ENCODE data around the gene CMTM2.
"Not testable (repeated sequence)": the region's sequence is repeated elsewhere in the genome, so short reads cannot be mapped to it uniquely, and the experiment has no call there.

CMTM2 gene

GRCh38 chr16:66575060-66575459, 4.2 kb upstream of the CMTM2 start:
- no peak for TF ChIP-seq JUND (IDR thresholded peaks at IDR 0.05; ENCODE audit: low read depth)
- no peak for DNase-seq (ENCODE audit: low read depth in 1 of 2, low spot score in 1 of 2)
- in situ Hi-C loops (cut with HindIII; ENCODE audit: low pct_unique_long_range_greater_than_20kb, low sequenced_read_pairs), result no loop called here

GRCh38 chr16:66576296-66576695, 3.0 kb upstream of the CMTM2 start:
- no peak for DNase-seq (ENCODE audit: low read depth in 1 of 2, low spot score in 1 of 2)
- in situ Hi-C loops (cut with HindIII; ENCODE audit: low pct_unique_long_range_greater_than_20kb, low sequenced_read_pairs), result no loop called here
- no peak for TF ChIP-seq JUND (IDR thresholded peaks at IDR 0.05; ENCODE audit: low read depth)

GRCh38 chr16:66580605-66581209, 1.4 kb downstream of the CMTM2 start:
- TF ChIP-seq JUND (IDR thresholded peaks at IDR 0.05; ENCODE audit: low read depth), result no peak
- in situ Hi-C loops (cut with HindIII; ENCODE audit: low pct_unique_long_range_greater_than_20kb, low sequenced_read_pairs), result no loop called here
- peak; percentile 72 to 84 for DNase-seq (ENCODE audit: low read depth in 1 of 2, low spot score in 1 of 2)

- no peak for TF ChIP-seq JUND (IDR thresholded peaks at IDR 0.05; ENCODE audit: low read depth)
- in situ Hi-C loops (cut with HindIII; ENCODE audit: low pct_unique_long_range_greater_than_20kb, low sequenced_read_pairs), result no loop called here
- DNase-seq (ENCODE audit: low read depth in 1 of 2, low spot score in 1 of 2), result no peak
These were observed 2.1 kb downstream of the CMTM2 start for GRCh38 chr16:66581246-66581952.

- in situ Hi-C loops (cut with HindIII; ENCODE audit: low pct_unique_long_range_greater_than_20kb, low sequenced_read_pairs), result no loop called here
- DNase-seq (ENCODE audit: low read depth in 1 of 2, low spot score in 1 of 2), result no peak
- no peak for TF ChIP-seq JUND (IDR thresholded peaks at IDR 0.05; ENCODE audit: low read depth)
These were observed 6.4 kb downstream of the CMTM2 start for GRCh38 chr16:66585481-66586239.

GRCh38 chr16:66587881-66588600, 8.8 kb downstream of the CMTM2 start:
- TF ChIP-seq JUND (IDR thresholded peaks at IDR 0.05; ENCODE audit: low read depth), result no peak
- in situ Hi-C loops (cut with HindIII; ENCODE audit: low pct_unique_long_range_greater_than_20kb, low sequenced_read_pairs), result no loop called here
- DNase-seq (ENCODE audit: low read depth in 1 of 2, low spot score in 1 of 2), result no peak

GRCh38 chr16:66588981-66589713, 9.9 kb downstream of the CMTM2 start:
- TF ChIP-seq JUND (IDR thresholded peaks at IDR 0.05; ENCODE audit: low read depth), result no peak
- in situ Hi-C loops (cut with HindIII; ENCODE audit: low pct_unique_long_range_greater_than_20kb, low sequenced_read_pairs), result no loop called here
- DNase-seq (ENCODE audit: low read depth in 1 of 2, low spot score in 1 of 2), result peak in 1 of 2 experiments; percentile 30

- TF ChIP-seq JUND (IDR thresholded peaks at IDR 0.05; ENCODE audit: low read depth), result no peak
- no peak for DNase-seq (ENCODE audit: low read depth in 1 of 2, low spot score in 1 of 2)
- in situ Hi-C loops (cut with HindIII; ENCODE audit: low pct_unique_long_range_greater_than_20kb, low sequenced_read_pairs), result no loop called here
These were observed 11.1 kb downstream of the CMTM2 start for GRCh38 chr16:66590322-66590721.

- no peak for TF ChIP-seq JUND (IDR thresholded peaks at IDR 0.05; ENCODE audit: low read depth)
- in situ Hi-C loops (cut with HindIII; ENCODE audit: low pct_unique_long_range_greater_than_20kb, low sequenced_read_pairs), result no loop called here
These were observed 11.8 kb downstream of the CMTM2 start for GRCh38 chr16:66591018-66591417.

GRCh38 chr16:66592241-66592640, 13.0 kb downstream of the CMTM2 start:
- in situ Hi-C loops (cut with HindIII; ENCODE audit: low pct_unique_long_range_greater_than_20kb, low sequenced_read_pairs), result no loop called here
- TF ChIP-seq JUND (IDR thresholded peaks at IDR 0.05; ENCODE audit: low read depth), result no peak
- no peak for DNase-seq (ENCODE audit: low read depth in 1 of 2, low spot score in 1 of 2)

More at GRCh38 chr16:66591018-66591417, 11.8 kb downstream of the CMTM2 start:
- DNase-seq (ENCODE audit: low read depth in 1 of 2, low spot score in 1 of 2), result no peak

GRCh38 chr16:66592814-66593213, 13.6 kb downstream of the CMTM2 start:
- in situ Hi-C loops (cut with HindIII; ENCODE audit: low pct_unique_long_range_greater_than_20kb, low sequenced_read_pairs), result no loop called here
- no peak for TF ChIP-seq JUND (IDR thresholded peaks at IDR 0.05; ENCODE audit: low read depth)
- DNase-seq (ENCODE audit: low read depth in 1 of 2, low spot score in 1 of 2), result no peak

GRCh38 chr16:66594739-66595138, 15.5 kb downstream of the CMTM2 start:
- DNase-seq (ENCODE audit: low read depth in 1 of 2, low spot score in 1 of 2), result no peak
- in situ Hi-C loops (cut with HindIII; ENCODE audit: low pct_unique_long_range_greater_than_20kb, low sequenced_read_pairs), result no loop called here
- TF ChIP-seq JUND (IDR thresholded peaks at IDR 0.05; ENCODE audit: low read depth), result no peak

- DNase-seq (ENCODE audit: low read depth in 1 of 2, low spot score in 1 of 2); in situ Hi-C loops (cut with HindIII; ENCODE audit: low pct_unique_long_range_greater_than_20kb, low sequenced_read_pairs): not testable (repeated sequence)
These were observed 17.3 kb downstream of the CMTM2 start for GRCh38 chr16:66596559-66596958.

Measured in T47D (cell line).